Gastroesophageal sphincter (tissue), 4 donors: ENCODE data around the gene TNXB. TPM values are rescaled to one million over a fixed set of nuclear protein-coding genes. Genes with fewer than 3 reads are reported as not detected.

Experiments
- ATAC-seq: fragments of 150-250 bp; one replicate; pipeline ENCODE4 v1.9.1; 2016; ENCODE audit warnings: mild to moderate bottlenecking, moderate library complexity
- H3K27ac ChIP-seq, 4 donors: fragments of 200-600 bp; sonication (generic) in 3 of 4; 1 replicate in 3 of 4; 2 replicates in 1 of 4; pipeline ENCODE4 v1.5.1; 2016 to 2019
- H3K27me3 ChIP-seq: fragments of 200-600 bp; sonication (generic); one replicate; pipeline ENCODE4 v1.5.1; 2019
- H3K36me3 ChIP-seq, 2 donors: fragments of 200-600 bp; sonication (generic); one replicate each; pipeline ENCODE4 v1.5.1; 2019; ENCODE audit warnings: control low read depth in 1 of 2
- H3K4me1 ChIP-seq, 3 donors: fragments of 200-600 bp; sonication (generic); 1 replicate in 2 of 3; 2 replicates in 1 of 3; pipeline ENCODE4 v1.5.1; 2016 to 2019; ENCODE audit warnings: control low read depth in 2 of 3
- H3K4me3 ChIP-seq, 2 donors: fragments of 200-600 bp; sonication (generic); one replicate each; pipeline ENCODE4 v1.5.1; 2019; ENCODE audit warnings: mild to moderate bottlenecking in 1 of 2, moderate library complexity in 1 of 2
- H3K9me3 ChIP-seq, 3 donors: fragments of 200-600 bp; sonication (generic); one replicate each; pipeline ENCODE4 v1.5.1; 2017 to 2019; ENCODE audit warnings: control low read depth in 2 of 3
- EP300 ChIP-seq: sonication (generic); formaldehyde crosslinking; IDR thresholded peaks from one replicate; pipeline ENCODE4 v1.6.1; 2017; ENCODE audit warnings: antibody characterized with exemption, mild to moderate bottlenecking
- POLR2A ChIP-seq, 2 donors: fragments of 450-650 bp; IDR thresholded peaks; one replicate each; pipeline ENCODE4 v1.6.1; 2017; ENCODE audit warnings: antibody characterized with exemption in 2 of 2, mild to moderate bottlenecking in 2 of 2, moderate library complexity in 1 of 2
- POLR2AphosphoS5 ChIP-seq: sonication (generic); formaldehyde crosslinking; IDR thresholded peaks from one replicate; pipeline ENCODE4 v1.6.1; 2017; ENCODE audit warnings: antibody characterized with exemption
- WGBS, 2 donors: methylation state at CpG; one replicate each; pipeline ENCODE4 v1.1.5; 2018; ENCODE audit warnings: low coverage in 1 of 2; 5-methylcytosine and 5-hydroxymethylcytosine counted together
- total RNA-seq, 4 donors: library from RNA; depleted of rRNA; stranded (reverse); fragments of >200 nt; gene quantifications; one replicate each; pipeline ENCODE4 v1.1.0, GENCODE V29; 2016
- TF ChIP-seq, protein P1 (sequence below), 4 experiments: fragments of 200-600 bp in 2 of 4; fragments of 450-650 bp in 2 of 4; sonication (generic) in 1 of 4; IDR thresholded peaks; one replicate each; pipeline ENCODE4 v1.5.1; 2017 to 2019; ENCODE audit warnings: antibody characterized with exemption in 4 of 4, mild to moderate bottlenecking in 2 of 4, moderate library complexity in 2 of 4

The TNXB gene
- total RNA-seq, 4 donors from 2014 or later: 148 to 394 (median 190) TPM

DNA sequence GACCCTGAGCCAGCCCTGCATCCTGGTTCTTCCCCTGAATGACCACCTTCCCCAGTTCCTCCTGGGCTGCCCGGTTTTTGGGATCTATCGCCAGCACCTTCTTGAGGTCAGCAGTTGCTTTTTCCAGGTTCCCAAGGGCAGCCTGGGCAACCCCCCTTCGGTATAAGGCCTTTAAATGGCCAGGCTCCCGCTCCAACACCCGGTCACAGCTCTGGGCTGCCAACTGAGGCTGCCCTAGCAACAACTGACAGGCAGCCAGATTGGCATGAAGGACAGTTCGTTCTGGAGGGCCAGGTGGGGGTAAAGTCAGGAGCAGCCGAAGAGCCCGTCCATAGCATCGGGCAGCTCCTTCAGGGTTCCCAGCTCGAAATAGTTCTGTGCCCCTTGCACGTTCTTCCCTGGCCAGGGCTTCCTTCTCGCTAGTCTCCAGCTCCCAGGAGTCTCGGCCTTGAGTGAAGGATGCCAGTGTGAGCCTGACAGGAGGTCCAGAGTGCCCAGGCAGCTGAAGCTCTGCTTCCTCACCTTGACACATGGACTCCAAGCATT lies 19.7 kb upstream of the TNXB start:
- peak overlapping the region in 3 of 4 donors; percentile 91 to 93 (median 92) for H3K27ac ChIP-seq
- H3K4me3 ChIP-seq: peak overlapping the region in 1 of 2 donors; percentile 89
- no peaks in the 10 kb centered on the region for H3K27me3 ChIP-seq
- peaks cover 0 to 32% of the 10 kb centered on the region in 2 donors for H3K36me3 ChIP-seq
- WGBS, 2 donors: 93% methylated on average over 8 of the region's 13 CpGs; no CpG with 5 or more reads in 1 of the 2 donors
- no peak for ATAC-seq
- H3K9me3 ChIP-seq: no peaks in the 10 kb centered on the region
- H3K4me1 ChIP-seq: peaks cover 7 to 50% (median 24%) of the 10 kb centered on the region in 3 donors
- TF ChIP-seq, protein P1, sequence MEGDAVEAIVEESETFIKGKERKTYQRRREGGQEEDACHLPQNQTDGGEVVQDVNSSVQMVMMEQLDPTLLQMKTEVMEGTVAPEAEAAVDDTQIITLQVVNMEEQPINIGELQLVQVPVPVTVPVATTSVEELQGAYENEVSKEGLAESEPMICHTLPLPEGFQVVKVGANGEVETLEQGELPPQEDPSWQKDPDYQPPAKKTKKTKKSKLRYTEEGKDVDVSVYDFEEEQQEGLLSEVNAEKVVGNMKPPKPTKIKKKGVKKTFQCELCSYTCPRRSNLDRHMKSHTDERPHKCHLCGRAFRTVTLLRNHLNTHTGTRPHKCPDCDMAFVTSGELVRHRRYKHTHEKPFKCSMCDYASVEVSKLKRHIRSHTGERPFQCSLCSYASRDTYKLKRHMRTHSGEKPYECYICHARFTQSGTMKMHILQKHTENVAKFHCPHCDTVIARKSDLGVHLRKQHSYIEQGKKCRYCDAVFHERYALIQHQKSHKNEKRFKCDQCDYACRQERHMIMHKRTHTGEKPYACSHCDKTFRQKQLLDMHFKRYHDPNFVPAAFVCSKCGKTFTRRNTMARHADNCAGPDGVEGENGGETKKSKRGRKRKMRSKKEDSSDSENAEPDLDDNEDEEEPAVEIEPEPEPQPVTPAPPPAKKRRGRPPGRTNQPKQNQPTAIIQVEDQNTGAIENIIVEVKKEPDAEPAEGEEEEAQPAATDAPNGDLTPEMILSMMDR (IDR thresholded peaks at IDR 0.05): no peak
- TF ChIP-seq POLR2A (IDR thresholded peaks at IDR 0.05): no peak
- no peak for TF ChIP-seq POLR2AphosphoS5
- TF ChIP-seq EP300: no peak

DNA sequence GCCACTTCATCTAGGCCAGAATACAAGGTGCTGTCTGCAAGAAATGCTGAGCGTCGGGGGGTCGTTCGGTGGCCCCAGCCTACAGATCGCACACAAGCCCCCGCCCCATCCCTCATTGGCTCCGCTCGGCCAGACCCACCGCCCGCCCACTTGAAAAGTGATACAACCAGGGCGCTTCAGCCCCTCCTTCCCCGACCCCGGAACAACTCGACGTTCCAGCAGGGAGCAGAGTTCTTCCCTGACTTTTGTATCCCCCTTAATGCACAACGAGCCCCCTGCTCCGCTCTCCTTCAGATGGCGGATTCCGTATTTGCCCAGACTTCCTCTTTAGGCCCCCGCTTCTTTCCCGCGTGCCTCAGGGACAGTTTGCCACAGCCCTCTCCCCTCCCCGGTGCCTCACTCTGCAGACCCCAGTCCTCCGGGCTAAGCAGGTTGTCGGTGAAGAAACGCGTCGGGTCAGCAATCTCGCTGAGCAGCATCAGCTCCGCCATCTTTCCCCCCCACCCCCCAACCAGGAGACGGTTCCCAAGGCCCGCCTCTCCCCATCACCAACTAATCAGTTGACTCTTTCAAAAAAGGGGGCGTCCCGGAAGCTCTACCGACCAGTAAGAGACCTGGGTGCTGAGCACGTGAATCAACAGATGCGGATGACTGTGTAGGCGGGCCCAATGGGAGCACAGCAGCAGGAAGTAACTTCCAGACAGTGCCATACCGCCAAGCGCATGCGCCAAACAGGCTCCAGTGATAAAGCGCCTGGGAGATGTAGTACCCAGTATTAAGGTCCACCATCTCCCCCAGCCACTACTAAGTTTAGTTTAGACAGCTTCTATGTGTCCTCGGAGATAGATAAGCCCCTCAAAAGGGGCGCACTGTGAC lies 18.8 kb upstream of the TNXB start, which contains the start of gene ATF6B:
Gene ATF6B, minus strand, starts transcription at position 530 of the 876 bp plus-strand sequence. Its CDS starts 39 bp downstream, at position 491.
- H3K4me3 ChIP-seq: peak within 1 kb of the TSS; percentile 55 to 89
- WGBS, 2 donors: 0 to 1% methylated on average over 17 to 24 of the region's 44 CpGs
- peak; percentile 95 for ATAC-seq
- no peaks in the 10 kb centered on the region for H3K27me3 ChIP-seq
- H3K36me3 ChIP-seq: peaks cover 0 to 41% of the 10 kb centered on the region in 2 donors
- TF ChIP-seq, protein P1 (IDR thresholded peaks at IDR 0.05): no peak
- peak; percentile 38 for TF ChIP-seq POLR2AphosphoS5
- peak; percentile 53 to 55 for TF ChIP-seq POLR2A (IDR thresholded peaks at IDR 0.05)
- TF ChIP-seq EP300: no peak
- no peaks in the 10 kb centered on the region for H3K9me3 ChIP-seq
- peak within 1 kb of the TSS; percentile 36 to 93 (median 92) for H3K27ac ChIP-seq
- peaks cover 7 to 50% (median 24%) of the 10 kb centered on the region in 3 donors for H3K4me1 ChIP-seq

- no peak for TF ChIP-seq POLR2A (IDR thresholded peaks at IDR 0.05)
- ATAC-seq: no peak
- Histone ChIP-seq H3K36me3 (peaks cover 0 to 46% of the 10 kb centered on the region in 2 donors), H3K4me3 (peak overlapping the region; percentile 55 to 89), H3K27me3 (no peaks in the 10 kb centered on the region), H3K9me3 (no peaks in the 10 kb centered on the region), H3K27ac (peak overlapping the region in 3 of 4 donors; percentile 91 to 93 (median 92)), H3K4me1 (peaks cover 7 to 50% (median 24%) of the 10 kb centered on the region in 3 donors)
- WGBS, 2 donors: 2 to 3% methylated on average over 9 of the region's 9 CpGs
Observed at GRCh38 chr6:32127409-32127716, 18.2 kb upstream of the TNXB start.

GRCh38 chr6:32126880-32127279 lies 17.7 kb upstream of the TNXB start:
- H3K27ac ChIP-seq: peak overlapping the region in 2 of 4 donors; percentile 92 to 93
- H3K36me3 ChIP-seq: peaks cover 0 to 51% of the 10 kb centered on the region in 2 donors
- H3K4me1 ChIP-seq: peaks cover 7 to 50% (median 24%) of the 10 kb centered on the region in 3 donors
- TF ChIP-seq POLR2AphosphoS5: no peak
- TF ChIP-seq, protein P1 (IDR thresholded peaks at IDR 0.05): no peak
- TF ChIP-seq EP300: no peak
- no peak for TF ChIP-seq POLR2A (IDR thresholded peaks at IDR 0.05)
- no peak for ATAC-seq
- H3K4me3 ChIP-seq: peak overlapping the region in 1 of 2 donors; percentile 89
- 48 to 61% methylated on average over 8 of the region's 8 CpGs for WGBS, 2 donors
- no peaks in the 10 kb centered on the region for H3K27me3 ChIP-seq
- H3K9me3 ChIP-seq: no peaks in the 10 kb centered on the region

- Histone ChIP-seq H3K27ac (no peak overlapping the region), H3K4me1 (peaks cover 0 to 47% (median 21%) of the 10 kb centered on the region in 3 donors), H3K36me3 (peaks cover 0 to 80% of the 10 kb centered on the region in 2 donors), H3K4me3 (no peak overlapping the region), H3K27me3 (no peaks in the 10 kb centered on the region), H3K9me3 (no peaks in the 10 kb centered on the region)
- no peak for ATAC-seq
- 72% methylated on average over 4 of the region's 4 CpGs; no CpG with 5 or more reads in 1 of the 2 donors for WGBS, 2 donors
- TF ChIP-seq EP300 (no peak), POLR2AphosphoS5 (no peak), POLR2A (IDR thresholded peaks at IDR 0.05) (no peak)
- TF ChIP-seq, protein P1 (IDR thresholded peaks at IDR 0.05): no peak
Observed at GRCh38 chr6:32123681-32124080, 14.5 kb upstream of the TNXB start.
